HT1080 (cell line): Measurements from ENCODE around the gene ADGRL2. TPM values are rescaled to one million over a fixed set of nuclear protein-coding genes. Genes with fewer than 3 reads are reported as not detected.
A peak's percentile ranks its signal among the peaks of the same experiment; 100 is the strongest.

Experiments
- DNase-seq: peaks from one replicate; pipeline ENCODE4 v3.0.0-alpha.2; 2015; ENCODE audit warnings: low read depth
- polyA plus RNA-seq, 2 experiments: library from polyadenylated mRNA; depleted of rRNA; stranded (reverse); fragments of >200 nt; gene quantifications; 2 replicates each; pipeline ENCODE4 v1.2.3, GENCODE V29; 2015
- total RNA-seq: library from RNA; depleted of rRNA; stranded (reverse); fragments of >200 nt; shearing (Covaris generic); gene quantifications from 2 replicates; pipeline ENCODE4 v1.2.3, GENCODE V29; 2014; rRNA removed

The ADGRL2 gene
- 21.6 and 27.2 TPM in 2 replicates for total RNA-seq
- polyA plus RNA-seq (2015; cell fraction: cytosol; rRNA removed) = 24.7 and 33.4 TPM in 2 replicates
- polyA plus RNA-seq (2015; cell fraction: nucleus; rRNA removed) = 34.7 and 39.7 TPM in 2 replicates

DNA sequence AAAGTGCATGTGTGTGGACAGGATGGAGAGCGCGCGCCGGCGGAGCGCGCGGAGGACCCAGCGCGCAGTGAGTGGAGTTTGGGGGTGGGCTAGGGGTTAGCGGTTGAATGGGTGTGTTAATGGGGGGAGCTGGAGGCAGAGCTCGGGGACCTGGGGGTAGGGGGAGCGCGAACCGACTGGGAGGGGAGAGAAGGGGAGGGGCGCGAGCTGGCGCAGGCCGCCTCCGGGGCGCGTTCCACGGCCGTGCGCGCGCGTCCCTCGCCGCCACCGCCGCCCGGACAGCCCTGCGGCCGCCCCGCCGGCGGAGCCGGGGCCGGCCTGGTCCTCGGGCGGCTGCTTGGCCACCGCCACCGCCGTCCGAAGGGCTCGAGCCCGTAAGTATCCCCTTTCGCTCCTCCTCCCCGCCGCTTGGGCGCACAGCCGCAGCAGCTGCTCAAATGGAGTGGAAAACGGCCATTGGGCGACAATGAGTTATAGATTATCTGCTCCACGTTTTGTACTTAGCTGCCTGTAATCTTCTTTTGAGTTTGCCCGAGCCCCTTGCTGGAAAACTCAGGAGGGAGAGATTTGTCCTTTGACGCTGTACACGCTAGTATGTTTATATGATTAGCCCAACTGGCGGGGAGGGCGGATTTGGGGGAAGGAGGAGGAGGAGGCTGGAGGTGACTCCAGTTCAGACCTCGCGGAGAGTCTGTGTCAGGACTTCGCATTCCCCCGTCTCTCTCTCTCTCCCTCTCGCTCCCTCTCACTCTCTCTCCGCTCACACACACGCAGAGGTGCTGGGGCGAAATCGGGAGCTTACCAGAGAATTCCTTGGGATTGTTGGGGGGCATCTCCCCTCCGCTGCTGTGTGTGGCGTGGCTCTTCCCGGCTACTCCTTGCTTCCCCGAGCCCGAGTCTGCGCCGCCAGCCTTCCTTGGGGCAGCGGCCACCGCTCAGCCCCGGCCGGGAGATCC, at the start of gene ADGRL2:
Gene ADGRL2, plus strand, starts transcription at position 240 of the 956 bp plus-strand sequence. CDS start 36,051 bp downstream, outside the sequence.
- DNase-seq = peak; percentile 88

DNA sequence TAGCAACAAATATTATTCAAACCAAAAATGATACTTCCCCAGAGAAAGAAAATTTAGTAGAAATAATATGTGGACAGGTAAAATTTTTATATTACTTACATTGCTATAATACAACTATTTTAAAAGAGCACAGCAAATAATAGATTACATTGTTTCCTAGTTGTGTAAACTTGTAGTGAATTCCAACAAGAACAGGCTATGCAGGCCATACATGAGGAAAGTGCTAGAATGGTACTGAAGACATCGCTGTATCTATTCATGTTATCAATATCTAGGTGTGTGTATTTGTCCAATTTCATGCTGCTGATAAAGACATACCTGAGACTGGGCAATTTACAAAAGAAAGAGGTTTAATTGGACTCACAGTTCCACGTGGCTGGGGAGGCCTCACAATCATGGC, 47.9 kb upstream of the ADGRL2 start:
- DNase-seq = no peak

DNA sequence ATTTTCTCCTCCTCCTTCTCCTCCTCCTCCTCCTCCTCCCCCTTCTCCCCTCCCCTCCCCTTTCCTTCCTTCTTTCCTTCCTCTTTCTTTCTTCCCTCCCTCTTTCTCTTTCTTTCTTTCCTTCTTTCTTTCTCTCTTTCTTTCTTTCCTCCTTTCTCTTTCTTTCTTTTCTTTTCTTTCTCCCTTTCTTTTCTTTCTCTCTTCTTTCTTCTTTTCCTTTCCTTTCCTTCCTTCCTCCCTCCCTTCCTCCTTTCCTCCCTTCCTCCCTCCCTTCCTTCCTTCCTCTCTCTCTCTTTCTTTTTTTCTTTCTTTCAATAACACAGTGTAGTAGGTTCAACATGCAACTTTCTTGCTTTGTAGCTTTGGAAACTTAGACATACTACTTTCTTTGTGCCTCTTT, 46.3 kb upstream of the ADGRL2 start:
- DNase-seq = no peak

DNA sequence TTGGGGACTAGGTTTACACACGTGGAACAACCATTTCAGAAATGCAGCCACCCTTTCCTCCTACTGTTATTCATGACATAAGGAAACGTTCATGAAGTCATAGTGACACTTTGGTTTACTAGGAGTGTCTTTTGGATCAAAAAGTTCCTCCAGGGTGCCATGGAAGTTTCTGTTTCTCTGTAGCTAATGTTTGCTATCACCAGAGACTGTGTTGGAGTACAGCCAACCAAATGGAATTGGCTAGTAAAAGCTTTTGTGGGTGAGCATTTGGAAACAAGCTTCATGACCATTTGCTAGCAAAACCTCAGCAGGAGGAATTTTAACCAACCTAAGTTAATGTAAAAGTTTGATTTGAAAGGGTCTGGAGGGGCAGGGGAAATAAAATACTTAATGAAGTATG, 43.9 kb upstream of the ADGRL2 start:
- DNase-seq = no peak

DNA sequence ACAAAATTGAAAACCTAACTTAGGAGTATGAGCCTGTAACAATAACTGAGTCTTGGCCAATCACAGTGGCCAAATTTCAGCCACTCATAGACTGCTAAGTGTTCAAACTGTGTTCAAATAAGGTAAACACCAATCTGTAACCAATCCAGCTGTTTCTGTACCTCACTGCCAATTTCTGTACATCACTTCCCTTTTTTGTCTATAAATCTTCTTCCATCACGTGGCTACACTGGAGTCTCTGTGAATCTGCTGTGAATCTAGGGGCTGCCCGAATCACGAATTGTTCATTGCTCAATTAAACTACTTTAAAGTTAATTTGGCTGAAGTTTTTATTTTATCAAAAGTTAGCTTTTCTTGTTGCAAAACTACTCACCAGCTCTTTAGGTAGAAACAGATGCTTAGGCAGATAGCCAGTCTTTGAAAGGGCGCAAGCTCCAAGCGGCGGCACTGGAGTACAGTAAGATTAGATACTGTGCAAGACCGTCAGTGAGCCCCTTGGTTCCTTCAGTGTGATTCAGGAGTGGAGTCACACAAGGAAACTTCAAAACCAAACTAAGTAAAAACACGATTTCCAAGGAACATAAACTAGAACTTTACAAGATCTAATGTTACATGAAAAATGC, 43.2 kb upstream of the ADGRL2 start:
- no peak for DNase-seq

DNA sequence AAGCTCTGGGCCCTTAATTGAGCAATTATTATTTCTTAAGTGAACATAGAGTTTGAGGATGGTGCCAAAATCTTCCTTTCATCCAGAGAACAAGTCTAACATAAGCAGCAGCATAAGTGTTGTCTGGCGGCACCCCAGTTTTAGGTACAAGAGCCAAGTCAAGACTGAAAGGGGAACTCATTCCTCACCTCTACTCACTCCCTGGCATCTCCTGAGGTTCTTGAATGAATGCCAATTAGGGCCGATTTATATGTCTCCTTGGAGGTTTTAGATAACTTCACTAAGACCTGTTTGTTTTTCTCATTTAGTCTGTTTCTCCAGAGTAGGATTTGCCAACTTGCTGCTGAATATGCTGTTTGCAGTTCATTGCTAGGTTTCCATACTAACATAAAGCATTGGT, 42.6 kb upstream of the ADGRL2 start:
- DNase-seq = no peak

DNA sequence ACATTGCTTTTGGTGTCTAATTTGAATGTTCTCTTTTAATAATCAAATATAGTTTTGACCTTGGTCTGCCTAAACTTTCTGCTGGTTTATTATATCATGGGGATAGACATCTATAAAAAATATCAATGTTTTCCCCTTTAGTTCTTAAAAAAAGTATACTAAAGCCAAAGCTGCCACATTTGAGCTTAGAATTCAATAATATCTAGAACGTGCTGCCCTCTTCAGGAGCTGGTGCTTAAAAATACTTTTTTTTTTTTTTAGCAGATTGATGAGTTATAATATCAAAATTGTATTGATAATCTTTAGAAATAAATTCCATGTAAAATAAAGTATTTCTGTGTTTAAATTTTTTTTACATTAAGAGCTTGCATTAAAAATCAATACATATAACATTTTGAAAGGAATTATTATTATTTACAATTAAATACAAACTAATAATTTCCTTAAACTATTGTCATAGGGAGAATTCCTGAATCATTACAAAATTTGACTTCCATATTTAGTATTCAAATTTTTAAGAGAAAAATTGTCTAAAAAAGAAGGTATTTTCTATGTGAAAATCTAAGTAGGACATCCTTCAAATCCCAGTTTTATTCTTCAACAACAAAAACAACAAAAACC, 40.1 kb upstream of the ADGRL2 start:
- DNase-seq = no peak

DNA sequence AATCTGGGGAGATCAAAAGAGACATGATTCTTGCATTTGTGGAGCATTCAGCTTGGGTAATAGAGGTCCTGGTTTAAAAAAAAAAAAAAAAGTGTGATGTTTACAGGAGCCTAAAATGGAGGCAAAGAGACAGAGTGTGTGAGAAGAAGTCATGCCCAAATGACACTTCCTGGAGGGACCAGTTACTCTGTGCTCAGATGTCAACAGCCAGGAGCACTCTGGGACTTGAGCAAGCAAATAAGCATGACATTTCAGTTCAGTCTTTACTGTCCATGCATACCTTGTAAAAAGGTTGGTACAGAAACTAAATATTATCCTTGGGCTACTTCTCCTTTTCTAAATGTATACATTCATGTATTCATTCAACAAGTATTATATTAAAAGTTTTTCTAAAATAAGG, 25.2 kb upstream of the ADGRL2 start:
- DNase-seq = no peak

DNA sequence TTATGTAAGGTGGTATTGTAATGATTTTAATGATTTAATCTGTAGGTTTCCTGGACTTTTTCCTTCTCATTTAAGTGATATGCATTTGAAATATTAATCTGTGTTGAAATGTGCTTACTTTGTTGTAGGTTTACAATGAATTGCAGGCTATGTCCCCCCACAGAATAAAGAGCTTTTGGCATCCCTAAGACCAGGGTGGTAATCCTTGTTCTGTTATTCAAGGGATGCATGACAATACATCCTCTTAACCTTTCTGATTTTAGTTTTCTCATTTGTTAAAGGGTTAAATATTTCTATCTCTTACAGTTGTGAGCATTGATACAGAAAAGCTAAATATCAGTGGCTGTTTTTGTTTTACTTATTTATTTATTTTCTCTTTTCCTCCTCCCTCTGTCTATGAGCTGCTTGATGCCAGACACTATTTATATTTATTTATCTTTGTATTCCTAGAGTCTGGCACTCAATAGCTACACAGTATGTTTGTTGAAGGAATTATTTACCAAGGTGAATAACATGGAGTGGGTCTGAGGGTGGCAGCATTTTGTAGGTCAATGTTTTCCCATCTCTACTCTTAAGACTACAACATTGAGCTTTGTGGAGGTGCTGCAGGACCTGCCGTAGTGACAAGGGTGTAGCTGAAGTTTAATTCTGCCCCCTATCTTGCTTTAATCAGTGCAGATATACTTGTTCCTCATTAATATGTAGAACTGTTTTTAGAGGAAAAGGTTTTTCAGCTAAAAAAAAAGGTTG, 19.9 kb upstream of the ADGRL2 start:
- DNase-seq = no peak

DNA sequence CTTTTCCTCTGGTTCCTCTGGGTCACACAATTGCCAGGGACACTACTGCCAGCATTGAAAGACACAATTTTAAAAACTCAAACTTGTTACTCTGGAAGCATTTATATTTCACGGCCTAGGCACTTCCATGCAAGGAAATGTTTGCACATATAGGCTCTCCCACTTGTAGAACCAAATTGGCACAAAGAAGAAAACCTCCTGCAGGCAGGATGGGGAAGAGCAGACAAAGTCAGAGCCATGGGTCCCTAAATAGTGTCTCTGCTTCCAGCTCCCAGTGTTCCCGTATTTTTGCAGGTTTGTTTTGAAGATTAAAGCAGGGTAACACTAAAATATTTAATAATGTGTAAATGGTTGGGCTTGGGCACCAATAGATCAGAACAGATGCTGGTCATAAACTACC, 19.0 kb upstream of the ADGRL2 start:
- DNase-seq = no peak

DNA sequence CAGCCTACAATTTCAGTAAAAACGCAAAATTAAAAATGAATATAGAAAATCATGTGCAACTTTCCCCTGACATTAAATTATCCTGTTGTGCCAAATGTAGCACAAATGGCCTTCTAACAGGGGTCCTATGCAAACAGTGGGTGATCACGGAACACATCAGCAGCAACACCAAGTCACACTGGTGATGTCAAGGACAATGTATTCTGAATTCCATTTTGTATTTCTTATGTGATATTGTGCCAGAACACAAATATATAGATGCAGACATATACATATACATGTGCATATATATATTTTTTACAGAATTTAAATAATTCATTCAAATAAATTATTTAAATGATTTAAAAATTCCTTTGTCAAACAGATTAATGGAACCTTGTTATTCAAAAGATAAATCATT, 8.6 kb upstream of the ADGRL2 start:
- DNase-seq = no peak

DNA sequence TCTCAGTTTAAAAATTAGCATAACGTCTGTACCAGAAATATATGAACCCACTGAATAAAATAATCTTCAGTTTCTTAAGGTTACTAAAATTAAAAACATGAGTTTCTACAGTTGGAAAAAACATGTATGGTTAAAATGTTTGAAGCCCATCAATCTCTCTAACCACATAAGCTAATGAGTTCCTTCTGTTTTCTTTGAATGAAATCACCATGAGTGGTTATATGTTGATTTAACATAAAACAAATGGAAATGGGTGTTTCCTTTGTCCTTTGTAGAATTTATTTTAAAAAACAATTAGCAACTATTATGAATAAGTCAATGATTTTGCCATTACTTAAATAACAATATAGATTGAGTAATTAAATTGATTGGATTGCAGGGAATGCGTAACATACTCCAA, 3.0 kb upstream of the ADGRL2 start:
- DNase-seq = no peak

DNA sequence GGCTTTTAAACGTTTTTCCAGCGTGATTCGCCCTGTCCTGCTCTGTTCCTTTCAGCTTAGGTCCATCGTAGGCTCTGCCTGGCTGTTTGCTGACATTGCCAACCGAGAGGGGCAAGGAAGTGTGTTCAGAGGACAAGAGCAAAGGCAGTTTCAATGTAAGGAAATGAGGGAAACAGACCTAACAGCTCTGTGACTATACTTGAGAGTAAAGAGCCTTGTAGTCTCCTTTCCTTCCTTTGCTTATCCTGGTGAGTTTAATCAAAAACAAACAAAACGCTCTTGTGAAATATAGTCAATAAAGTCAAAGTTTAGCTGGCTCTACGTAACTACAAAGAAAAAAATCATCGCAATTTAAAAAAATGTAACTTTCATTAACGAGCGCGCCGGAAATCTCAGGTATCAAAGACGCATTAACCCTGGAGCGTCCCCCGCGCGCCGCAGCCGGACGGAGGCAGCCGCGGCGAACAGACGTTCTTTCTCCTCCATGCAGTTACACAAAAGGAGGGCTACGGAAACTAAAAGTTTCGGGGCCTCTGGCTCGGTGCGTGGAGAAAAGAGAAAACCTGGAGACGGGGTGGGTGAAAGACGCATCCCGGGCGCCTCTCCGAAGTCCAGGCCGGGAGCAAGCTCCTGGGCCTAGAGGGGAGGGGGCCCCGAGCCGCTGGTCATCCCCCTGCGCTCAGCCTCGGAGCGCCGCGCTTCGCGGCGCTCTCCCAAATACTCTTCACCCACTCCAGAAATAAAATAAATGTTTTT, 617 bp upstream of the ADGRL2 start:
- peak; percentile 66 for DNase-seq

DNA sequence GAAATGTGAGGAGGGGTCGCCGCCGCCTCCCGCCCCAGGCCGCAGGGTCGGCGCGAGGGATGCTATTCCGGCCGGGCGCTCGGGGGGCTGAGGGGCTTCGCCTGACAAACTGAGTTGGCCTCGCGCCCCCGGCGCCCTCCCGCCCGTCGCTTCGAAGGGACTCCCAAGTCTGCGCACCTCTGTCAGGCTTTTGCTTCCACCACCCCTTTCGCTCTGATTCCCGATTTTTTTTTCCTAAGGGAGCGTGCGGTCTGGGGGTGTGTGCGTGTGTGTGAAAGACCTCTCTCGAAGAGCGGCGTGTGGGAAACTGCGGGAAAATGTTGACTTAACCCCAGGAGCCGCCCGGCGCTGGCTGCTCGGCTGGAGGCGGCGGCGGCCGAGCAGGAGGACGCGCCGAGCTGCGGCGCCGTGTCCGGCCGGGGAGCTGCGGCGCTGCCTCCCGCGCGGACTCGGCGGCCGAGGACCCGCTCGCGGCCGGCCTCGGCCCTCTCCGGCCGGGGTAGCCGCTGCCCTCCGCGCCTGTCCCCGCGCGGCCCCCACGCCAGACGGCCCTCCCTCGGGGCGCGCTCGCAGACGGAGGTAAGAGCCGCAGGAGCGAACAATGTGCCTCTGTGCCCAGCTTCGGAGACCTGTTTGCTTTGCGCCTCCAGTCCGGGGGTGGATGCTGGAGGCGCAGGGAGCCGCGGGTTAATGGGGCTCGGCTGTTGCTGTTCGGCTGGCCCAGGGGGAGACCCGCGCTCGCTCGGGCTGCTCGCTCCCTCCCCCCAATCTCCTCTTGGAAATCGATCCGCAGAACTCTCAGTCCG, 1.1 kb downstream of the ADGRL2 start:
- DNase-seq = peak; percentile 36

DNA sequence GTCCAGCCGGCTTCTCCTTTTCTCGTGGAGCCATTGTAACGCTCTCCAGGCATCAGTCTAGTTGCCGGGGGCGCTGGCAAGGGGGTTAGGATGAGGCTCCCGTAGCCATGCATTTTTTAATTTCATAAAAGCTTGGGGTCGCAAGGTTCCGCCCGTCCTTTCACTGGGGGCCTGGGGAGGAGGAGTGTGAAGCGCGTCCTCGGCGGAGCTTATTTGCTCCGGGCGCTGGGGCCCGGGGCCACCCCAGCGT, 1.6 kb downstream of the ADGRL2 start:
- no peak for DNase-seq

DNA sequence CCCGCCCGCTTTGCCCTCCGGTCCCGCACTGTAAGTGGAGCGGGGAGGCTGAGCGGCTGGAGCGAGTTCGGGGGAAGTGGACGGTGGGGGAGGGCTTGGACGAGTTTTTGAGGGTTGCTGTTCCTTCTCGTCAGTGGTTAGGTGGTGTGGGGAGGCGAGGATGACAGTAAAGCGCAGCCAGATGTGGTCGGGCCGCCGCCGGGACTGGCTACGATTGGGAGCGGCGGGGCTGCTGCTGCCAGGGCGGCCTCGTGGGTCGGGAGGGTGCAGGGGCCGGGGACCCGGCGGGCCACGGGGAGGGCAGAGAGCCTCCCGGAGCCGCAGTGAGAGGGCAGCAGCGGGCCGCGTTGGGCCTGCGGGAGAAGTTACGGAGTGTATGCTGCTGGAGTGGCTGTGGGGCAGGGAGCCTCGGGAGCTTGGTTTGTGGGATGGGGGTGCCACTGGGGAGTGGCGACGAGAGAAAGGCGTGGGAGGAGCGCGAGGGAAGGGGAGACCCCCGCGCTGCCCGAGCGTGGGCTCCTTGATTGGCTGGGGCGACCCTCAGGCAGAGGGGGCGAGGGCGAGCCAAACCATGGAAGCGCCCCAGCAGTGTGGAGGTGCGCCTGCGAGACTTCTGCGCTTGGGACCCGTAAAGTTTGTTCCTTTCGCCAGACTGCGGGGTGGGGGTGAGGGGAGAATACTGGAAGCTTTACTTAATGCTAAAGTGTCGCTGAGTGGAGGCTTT, 2.1 kb downstream of the ADGRL2 start:
- peak; percentile 62 for DNase-seq

DNA sequence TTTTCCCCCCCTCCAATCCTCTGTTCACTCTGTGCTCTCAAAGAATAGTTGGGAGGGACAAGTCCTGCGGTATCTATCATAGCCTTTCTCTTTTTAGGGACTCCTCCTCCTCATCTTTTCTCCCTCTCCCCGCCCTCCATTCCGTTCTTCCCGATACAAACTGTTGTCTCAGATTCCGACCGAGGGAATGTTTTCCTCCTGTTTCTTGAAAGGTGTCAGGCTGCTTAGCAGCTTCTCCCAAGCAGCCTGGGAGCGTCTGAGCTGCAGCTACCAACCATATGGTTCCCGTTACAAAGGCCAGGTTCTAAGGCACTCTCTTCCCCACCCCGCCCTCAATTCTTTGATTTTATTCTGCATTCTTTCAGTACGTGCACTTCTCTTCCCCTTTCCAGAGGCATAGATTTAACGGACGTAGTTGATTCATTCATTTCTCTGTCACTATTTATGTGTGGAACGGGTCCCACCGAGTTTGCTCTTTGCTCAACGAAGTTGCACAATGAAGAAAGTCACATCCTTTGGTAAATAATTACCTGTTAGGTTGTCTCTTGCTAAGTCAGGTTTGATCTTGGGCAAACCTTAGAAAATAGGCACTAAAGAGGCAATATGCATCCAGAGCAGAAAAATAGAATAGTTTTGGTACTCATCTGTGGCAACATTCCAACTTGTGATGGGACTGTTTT, 2.8 kb downstream of the ADGRL2 start:
- DNase-seq = peak; percentile 48

DNA sequence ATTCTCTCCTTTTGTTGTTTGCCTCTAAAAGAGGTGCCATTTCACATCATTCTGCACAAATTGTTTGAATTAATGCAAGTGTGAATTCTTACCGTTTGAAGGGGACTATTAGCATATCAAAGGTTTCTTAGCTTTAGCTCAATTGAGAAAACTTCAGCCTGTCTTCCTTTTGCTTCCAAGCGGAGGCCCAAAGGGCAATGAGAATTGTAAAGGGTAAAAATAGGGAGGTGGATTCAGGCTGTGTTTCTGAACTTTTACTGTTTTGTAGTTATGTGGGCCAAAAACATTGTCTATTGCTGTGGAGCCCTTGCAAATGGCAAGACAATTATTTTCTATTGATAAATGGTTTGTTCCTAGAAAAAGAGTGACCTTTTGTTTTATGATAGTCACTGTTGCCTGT, 3.6 kb downstream of the ADGRL2 start:
- no peak for DNase-seq
